ENCODE results near the gene DUS1L.

The DUS1L gene

GRCh38 chr17:82065638-82066303 lies at the start of gene DUS1L:
Gene DUS1L, minus strand, starts transcription at chr17:82065804. Its CDS starts 745 bp downstream, at chr17:82065059.
- DNase-seq: peak; percentile 71

- no peak for DNase-seq
Measured at GRCh38 chr17:82114872-82115271, 49.3 kb upstream of the DUS1L start.

- no peak for DNase-seq
Measured at GRCh38 chr17:82114447-82114846, 48.8 kb upstream of the DUS1L start.

GRCh38 chr17:82113941-82114340 lies 48.3 kb upstream of the DUS1L start:
- no peak for DNase-seq

- no peak for DNase-seq
Measured at GRCh38 chr17:82113422-82113821, 47.8 kb upstream of the DUS1L start.

- no peak for DNase-seq
Measured at GRCh38 chr17:82112914-82113311, 47.3 kb upstream of the DUS1L start.

- no peak for DNase-seq
Measured at GRCh38 chr17:82112181-82112913, 46.7 kb upstream of the DUS1L start.

- peak; percentile 39 for DNase-seq
Measured at GRCh38 chr17:82110298-82110697, 44.7 kb upstream of the DUS1L start.

- no peak for DNase-seq
Measured at GRCh38 chr17:82108961-82109475, 43.4 kb upstream of the DUS1L start.

- no peak for DNase-seq
Measured at GRCh38 chr17:82108496-82108945, 42.9 kb upstream of the DUS1L start.

- no peak for DNase-seq
Measured at GRCh38 chr17:82108038-82108437, 42.4 kb upstream of the DUS1L start.

- no peak for DNase-seq
Measured at GRCh38 chr17:82107341-82107860, 41.8 kb upstream of the DUS1L start.

- no peak for DNase-seq
Measured at GRCh38 chr17:82106688-82107305, 41.2 kb upstream of the DUS1L start.

- DNase-seq: peak; percentile 83
Measured at GRCh38 chr17:82105882-82106687, 40.5 kb upstream of the DUS1L start.

- no peak for DNase-seq
Measured at GRCh38 chr17:82105417-82105881, 39.8 kb upstream of the DUS1L start.

GRCh38 chr17:82104797-82105416 lies 39.3 kb upstream of the DUS1L start:
- DNase-seq: no peak

- no peak for DNase-seq
Measured at GRCh38 chr17:82103553-82104451, 38.2 kb upstream of the DUS1L start.

- DNase-seq: no peak
Measured at GRCh38 chr17:82101767-82102679, 36.4 kb upstream of the DUS1L start.

- DNase-seq: no peak
Measured at GRCh38 chr17:82101301-82101715, 35.7 kb upstream of the DUS1L start.

All from activated CD4-positive, alpha-beta T cell treated with anti-CD3 and anti-CD28 coated beads, Interleukin-2, amount 50 U/mL, for 16 hours (primary cell).